Mucosa of stomach (tissue), 1 donor: ENCODE results near the gene FKBP15.
A peak's percentile ranks its signal among the peaks of the same experiment; 100 is the strongest.
"Not testable (repeated sequence)": the region's sequence is repeated elsewhere in the genome, so short reads cannot be mapped to it uniquely, and the experiment has no call there.

Experiments used
- H3K27me3 ChIP-seq: one replicate; pipeline ENCODE4 v1.7.0; 2013; ENCODE audit warnings: mild to moderate bottlenecking, low read length; ENCODE audit not compliant: control insufficient read depth, insufficient read depth
- H3K36me3 ChIP-seq: one replicate; pipeline ENCODE4 v1.7.0; 2013; ENCODE audit warnings: low read length; ENCODE audit not compliant: control insufficient read depth, insufficient read depth
- H3K4me1 ChIP-seq: one replicate; pipeline ENCODE4 v1.7.0; 2013; ENCODE audit warnings: mild to moderate bottlenecking, low read length; ENCODE audit not compliant: control insufficient read depth, insufficient read depth
- H3K4me3 ChIP-seq: one replicate; pipeline ENCODE4 v1.7.0; 2013; ENCODE audit warnings: low read length
- H3K9ac ChIP-seq: one replicate; pipeline ENCODE4 v1.7.0; 2013; ENCODE audit warnings: mild to moderate bottlenecking, low read length, moderate library complexity
- H3K9me3 ChIP-seq: one replicate; pipeline ENCODE4 v1.7.0; 2013; ENCODE audit warnings: mild to moderate bottlenecking, low read length, moderate library complexity; ENCODE audit not compliant: control insufficient read depth
- donor health status: Pancreatic carcinoma.

FKBP15 gene

GRCh38 chr9:113151696-113152630 is 69.1 kb downstream of the FKBP15 start:
- H3K27me3 ChIP-seq, result no peaks in the 10 kb centered on the region
- H3K9ac ChIP-seq, result peak overlapping the region; percentile 76
- peaks cover 13% of the 10 kb centered on the region for H3K4me1 ChIP-seq
- peak overlapping the region; percentile 47 for H3K4me3 ChIP-seq
- no peaks in the 10 kb centered on the region for H3K9me3 ChIP-seq
- H3K36me3 ChIP-seq, result no peaks in the 10 kb centered on the region

DNA sequence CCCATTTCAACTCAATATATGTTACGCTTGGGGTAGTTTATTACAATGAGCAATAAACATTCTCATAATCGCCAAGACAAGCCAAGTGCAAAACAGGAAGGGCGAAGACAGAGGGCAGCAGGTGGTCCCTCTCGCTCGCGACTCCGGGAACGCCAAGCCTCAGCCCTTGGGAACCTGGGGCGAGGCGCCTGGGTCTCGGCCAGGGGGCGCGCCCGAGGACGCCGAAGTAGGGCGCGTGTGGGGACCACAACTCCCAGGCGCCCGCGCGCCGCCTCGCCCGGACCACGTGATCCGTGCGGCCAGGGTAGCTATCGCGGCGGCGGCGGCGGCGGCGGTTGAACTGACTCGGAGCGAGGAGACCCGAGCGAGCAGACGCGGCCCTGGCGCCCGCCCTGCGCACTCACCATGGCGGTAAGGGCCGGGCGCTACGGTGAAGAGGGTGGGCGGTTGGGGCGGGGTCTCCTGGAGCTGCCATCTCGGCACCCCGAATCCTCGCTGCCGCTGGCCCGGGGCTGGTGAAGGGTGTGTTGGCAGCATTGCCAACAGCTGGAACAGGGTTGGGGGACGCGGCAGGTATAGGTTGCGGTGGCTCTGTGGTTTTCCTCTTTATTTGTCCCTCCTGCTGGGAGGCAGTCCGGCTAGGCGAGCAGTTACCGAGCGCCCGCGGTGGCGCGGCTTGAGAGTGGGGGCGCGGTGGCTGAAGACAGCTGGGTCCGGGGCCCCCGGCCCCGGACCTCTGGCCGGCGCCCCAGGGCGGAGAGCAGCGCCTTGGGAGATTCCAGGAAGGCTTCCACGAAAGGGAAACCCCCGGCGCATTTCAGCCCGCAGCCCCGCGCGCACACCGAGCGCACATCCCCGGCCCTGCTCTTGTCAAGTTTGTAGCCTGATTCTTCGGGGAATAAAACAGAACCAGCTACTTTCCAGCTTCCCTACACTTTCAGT is 70.1 kb downstream of the FKBP15 start, which contains the start of gene SLC31A2:
Gene SLC31A2, plus strand, starts transcription at position 338 of the 942 bp plus-strand sequence. Its CDS starts 68 bp downstream, at position 406.
- H3K4me3 ChIP-seq, result peak within 1 kb of the TSS; percentile 47

GRCh38 chr9:113149561-113149960 is 71.5 kb downstream of the FKBP15 start:
- not testable (repeated sequence) for H3K27me3 ChIP-seq, H3K36me3 ChIP-seq, H3K9me3 ChIP-seq, H3K4me3 ChIP-seq, H3K9ac ChIP-seq
- peaks cover 13% of the 10 kb centered on the region for H3K4me1 ChIP-seq

More for the DNA sequence above, 70.1 kb downstream of the FKBP15 start, which contains the start of gene SLC31A2:
- H3K27me3 ChIP-seq, result peaks cover 2% of the 10 kb centered on the region
- peaks cover 13% of the 10 kb centered on the region for H3K4me1 ChIP-seq
- H3K9ac ChIP-seq, result peak within 1 kb of the TSS; percentile 76
- no peaks in the 10 kb centered on the region for H3K9me3 ChIP-seq
- H3K36me3 ChIP-seq, result no peaks in the 10 kb centered on the region

- H3K4me1 ChIP-seq, result peaks cover 13% of the 10 kb centered on the region
- H3K36me3 ChIP-seq, result no peaks in the 10 kb centered on the region
- no peaks in the 10 kb centered on the region for H3K9me3 ChIP-seq
- no peak overlapping the region for H3K9ac ChIP-seq
- H3K27me3 ChIP-seq, result peaks cover 9% of the 10 kb centered on the region
- H3K4me3 ChIP-seq, result no peak overlapping the region
These were observed 72.1 kb downstream of the FKBP15 start for GRCh38 chr9:113148781-113149510.

- Histone ChIP-seq H3K36me3 (no peaks in the 10 kb centered on the region), H3K4me1 (peaks cover 13% of the 10 kb centered on the region), H3K9me3 (no peaks in the 10 kb centered on the region), H3K4me3 (no peak overlapping the region), H3K27me3 (peaks cover 13% of the 10 kb centered on the region), H3K9ac (no peak overlapping the region)
These were observed 72.7 kb downstream of the FKBP15 start for GRCh38 chr9:113148372-113148705.

DNA sequence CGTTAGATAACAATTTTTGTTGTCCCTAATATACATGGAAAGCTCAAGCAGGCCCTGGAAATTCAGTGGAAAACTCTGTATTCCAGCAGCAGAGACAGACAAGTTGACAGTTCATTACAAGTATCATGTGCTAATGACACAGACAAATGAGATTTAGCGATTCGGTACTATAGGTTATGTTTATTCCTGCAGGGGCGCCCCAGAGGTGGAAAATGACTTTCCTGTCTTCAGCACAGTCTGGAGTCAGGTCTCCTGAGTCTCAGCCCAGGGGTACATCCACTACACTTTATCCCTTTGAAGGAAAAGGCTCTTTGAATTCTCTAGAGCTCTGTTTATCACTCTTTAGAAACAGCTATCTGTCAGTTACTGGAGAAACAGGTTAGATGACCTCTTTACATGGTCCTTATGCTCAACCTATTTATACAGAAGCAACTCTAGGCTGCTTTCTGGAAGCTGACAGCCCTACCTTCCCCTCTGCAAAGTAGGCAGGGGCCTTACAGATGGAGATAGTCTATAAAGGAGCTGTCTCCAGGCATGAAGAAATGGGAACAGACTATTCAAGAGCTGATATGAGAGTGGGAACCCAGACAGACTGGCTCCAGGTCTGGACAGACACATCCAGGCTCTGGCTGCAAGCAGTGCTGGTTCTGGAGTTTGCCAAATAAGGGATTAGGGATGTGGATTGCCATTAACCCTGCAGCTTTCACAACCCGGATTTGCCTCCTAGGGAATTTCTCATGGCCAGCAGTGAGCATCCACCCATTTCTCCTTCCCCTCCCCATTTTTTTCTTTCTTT is 77.4 kb downstream of the FKBP15 start:
- H3K27me3 ChIP-seq, result peaks cover 13% of the 10 kb centered on the region
- H3K9ac ChIP-seq, result no peak overlapping the region
- no peak overlapping the region for H3K4me3 ChIP-seq
- no peaks in the 10 kb centered on the region for H3K9me3 ChIP-seq
- no peaks in the 10 kb centered on the region for H3K4me1 ChIP-seq
- no peaks in the 10 kb centered on the region for H3K36me3 ChIP-seq

- not testable (repeated sequence) for H3K9me3 ChIP-seq, H3K36me3 ChIP-seq, H3K4me1 ChIP-seq, H3K4me3 ChIP-seq, H3K9ac ChIP-seq
- H3K27me3 ChIP-seq, result peaks cover 11% of the 10 kb centered on the region
These were observed 80.2 kb downstream of the FKBP15 start for GRCh38 chr9:113140896-113141295.

DNA sequence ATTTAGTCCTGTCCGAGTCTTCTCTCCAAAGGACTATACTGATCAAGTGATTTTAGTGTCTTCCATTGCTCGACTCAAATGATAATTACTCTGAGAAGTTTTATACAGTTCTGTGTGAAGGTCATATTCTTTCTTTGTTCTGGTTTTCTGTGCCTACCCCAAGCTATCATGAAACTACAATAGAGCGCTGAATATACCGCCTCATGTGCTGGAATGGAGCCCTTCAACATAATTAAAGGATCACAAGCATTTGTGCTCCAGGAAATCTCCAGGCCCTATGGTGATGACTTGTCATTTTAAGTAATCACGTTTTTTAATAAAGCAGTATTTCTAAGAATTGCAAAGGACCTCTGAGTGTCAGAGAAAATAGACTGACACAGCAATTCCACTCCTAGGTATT is 81.1 kb downstream of the FKBP15 start:
- Histone ChIP-seq H3K27me3 (peaks cover 4% of the 10 kb centered on the region), H3K4me3 (no peak overlapping the region), H3K9me3 (no peaks in the 10 kb centered on the region), H3K4me1 (no peaks in the 10 kb centered on the region), H3K36me3 (no peaks in the 10 kb centered on the region), H3K9ac (no peak overlapping the region)

- no peaks in the 10 kb centered on the region for H3K36me3 ChIP-seq
- H3K27me3 ChIP-seq, result peaks cover 4% of the 10 kb centered on the region
- no peaks in the 10 kb centered on the region for H3K9me3 ChIP-seq
- no peaks in the 10 kb centered on the region for H3K4me1 ChIP-seq
- no peak overlapping the region for H3K4me3 ChIP-seq
- H3K9ac ChIP-seq, result no peak overlapping the region
These were observed 81.8 kb downstream of the FKBP15 start for GRCh38 chr9:113139225-113139829.

GRCh38 chr9:113138760-113139159 is 82.3 kb downstream of the FKBP15 start:
- H3K4me1 ChIP-seq, result no peaks in the 10 kb centered on the region

More at GRCh38 chr9:113138760-113139159, 82.3 kb downstream of the FKBP15 start:
- Histone ChIP-seq H3K36me3 (no peaks in the 10 kb centered on the region), H3K9me3 (no peaks in the 10 kb centered on the region), H3K9ac (no peak overlapping the region), H3K4me3 (no peak overlapping the region), H3K27me3 (peaks cover 2% of the 10 kb centered on the region)
